ENCODE results near the gene EDAR. TPM values are rescaled to one million over a fixed set of nuclear protein-coding genes. Genes with fewer than 3 reads are reported as not detected.

The EDAR gene
- total RNA-seq, 3 donors from 2014 or later: 0.25 to 0.81 (median 0.60) TPM

GRCh38 chr2:108934583-108935245, 54.3 kb downstream of the EDAR start:
- no peak for DNase-seq
- intact Hi-C loops (cut with DNase I, micrococcal nuclease): no loop called here
- Histone ChIP-seq H3K36me3 (ENCODE audit: low read depth) (no peaks in the 10 kb centered on the region), H3K4me1 (ENCODE audit: low read depth) (peaks cover 7% of the 10 kb centered on the region), H3K4me3 (no peak overlapping the region), H3K9me3 (no peaks in the 10 kb centered on the region)
- ATAC-seq: no peak
- no peak for TF ChIP-seq CTCF (IDR thresholded peaks at IDR 0.05)

GRCh38 chr2:108934151-108934550, 54.9 kb downstream of the EDAR start:
- ATAC-seq (no peak), DNase-seq (no peak)
- Histone ChIP-seq H3K4me1 (ENCODE audit: low read depth) (peaks cover 7% of the 10 kb centered on the region), H3K4me3 (no peak overlapping the region), H3K9me3 (no peaks in the 10 kb centered on the region), H3K36me3 (ENCODE audit: low read depth) (no peaks in the 10 kb centered on the region)
- no peak for TF ChIP-seq CTCF (IDR thresholded peaks at IDR 0.05)
- intact Hi-C loops (cut with DNase I, micrococcal nuclease): no loop called here

GRCh38 chr2:108933691-108934117, 55.3 kb downstream of the EDAR start:
- Histone ChIP-seq H3K4me3 (no peak overlapping the region), H3K9me3 (no peaks in the 10 kb centered on the region), H3K4me1 (ENCODE audit: low read depth) (peaks cover 7% of the 10 kb centered on the region), H3K36me3 (ENCODE audit: low read depth) (no peaks in the 10 kb centered on the region)
- ATAC-seq (peak; percentile 80), DNase-seq (peak in 2 of 3 donors; percentile 63 to 72)
- intact Hi-C loops (cut with DNase I, micrococcal nuclease): no loop called here
- TF ChIP-seq CTCF (IDR thresholded peaks at IDR 0.05): no peak

- no peak overlapping the region for H3K4me3 ChIP-seq
- DNase-seq (no peak), ATAC-seq (no peak)
- no peak for TF ChIP-seq CTCF (IDR thresholded peaks at IDR 0.05)
- no peaks in the 10 kb centered on the region for H3K36me3 ChIP-seq (ENCODE audit: low read depth)
- no peaks in the 10 kb centered on the region for H3K9me3 ChIP-seq
- intact Hi-C loops (cut with DNase I, micrococcal nuclease): no loop called here
- peaks cover 7% of the 10 kb centered on the region for H3K4me1 ChIP-seq (ENCODE audit: low read depth)
Measured at GRCh38 chr2:108932736-108933332, 56.2 kb downstream of the EDAR start.

- Histone ChIP-seq H3K4me3 (no peak overlapping the region), H3K9me3 (no peaks in the 10 kb centered on the region), H3K4me1 (ENCODE audit: low read depth) (peaks cover 7% of the 10 kb centered on the region), H3K36me3 (ENCODE audit: low read depth) (no peaks in the 10 kb centered on the region)
- ATAC-seq: no peak
- TF ChIP-seq CTCF (IDR thresholded peaks at IDR 0.05): no peak
- intact Hi-C loops (cut with DNase I, micrococcal nuclease): no loop called here
- DNase-seq: no peak
Measured at GRCh38 chr2:108931372-108931771, 57.6 kb downstream of the EDAR start.

All from mucosa of descending colon (tissue), 3 donors.